Measurements from ENCODE around the gene MPP1.

MPP1 gene

GRCh38 chrX:154812341-154813101, 7.2 kb upstream of the MPP1 start:
- no peak for DNase-seq

- DNase-seq = no peak
These were observed 4.8 kb upstream of the MPP1 start for GRCh38 chrX:154809939-154810665.

DNA sequence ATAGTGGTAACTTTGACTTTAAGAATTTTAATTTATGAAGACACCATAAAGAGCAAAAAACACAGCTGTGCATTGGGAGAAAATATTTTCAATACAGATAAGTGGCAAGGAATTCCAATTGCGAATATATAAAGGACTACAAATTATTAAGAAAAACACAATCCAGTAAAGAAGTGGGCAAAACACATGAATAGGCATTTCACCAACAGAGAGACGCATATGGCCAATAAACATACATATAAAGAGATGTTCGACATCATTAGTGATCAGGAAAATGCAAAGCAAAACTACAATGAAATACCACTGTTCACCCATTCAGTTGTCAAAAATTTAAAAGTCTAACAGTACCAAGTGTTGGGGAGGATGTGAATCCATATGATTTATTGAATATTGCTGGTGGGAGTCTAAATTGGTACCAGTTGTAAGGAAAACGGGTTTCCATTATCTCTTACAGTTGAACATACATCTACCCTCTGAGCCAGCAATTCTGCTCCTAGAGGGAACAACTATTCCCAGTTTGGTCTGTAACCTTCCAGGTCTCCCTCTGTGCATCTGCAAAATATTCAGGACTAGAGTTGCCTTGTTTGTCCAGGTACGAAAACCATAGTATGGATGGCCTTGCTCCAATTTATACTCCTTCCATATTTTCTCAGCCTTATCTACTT, 1.7 kb upstream of the MPP1 start:
- DNase-seq = no peak

DNA sequence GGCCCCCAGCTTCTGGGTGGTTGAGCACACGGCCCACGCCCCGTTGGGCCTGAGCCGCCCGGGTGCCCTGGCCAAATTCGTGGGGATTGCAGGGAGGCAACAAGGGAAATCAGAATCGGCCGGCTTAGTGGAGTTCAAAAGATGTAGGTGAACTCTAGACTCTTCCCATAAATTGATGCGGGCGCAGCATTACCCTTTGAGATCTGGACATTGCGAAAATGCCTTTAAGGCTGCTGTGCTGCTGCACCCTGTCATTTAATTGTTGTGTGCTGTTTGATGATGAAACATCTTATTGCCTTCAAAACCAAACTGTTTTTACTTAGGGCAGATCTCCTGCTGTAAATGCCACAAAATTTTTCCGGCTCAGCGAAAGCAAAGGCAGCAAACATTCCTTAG, 409 bp upstream of the MPP1 start:
- no peak for DNase-seq

- no peak for DNase-seq
These were observed 876 bp downstream of the MPP1 start for GRCh38 chrX:154804261-154804956.

- no peak for DNase-seq
These were observed 2.3 kb downstream of the MPP1 start for GRCh38 chrX:154802947-154803346.

DNA sequence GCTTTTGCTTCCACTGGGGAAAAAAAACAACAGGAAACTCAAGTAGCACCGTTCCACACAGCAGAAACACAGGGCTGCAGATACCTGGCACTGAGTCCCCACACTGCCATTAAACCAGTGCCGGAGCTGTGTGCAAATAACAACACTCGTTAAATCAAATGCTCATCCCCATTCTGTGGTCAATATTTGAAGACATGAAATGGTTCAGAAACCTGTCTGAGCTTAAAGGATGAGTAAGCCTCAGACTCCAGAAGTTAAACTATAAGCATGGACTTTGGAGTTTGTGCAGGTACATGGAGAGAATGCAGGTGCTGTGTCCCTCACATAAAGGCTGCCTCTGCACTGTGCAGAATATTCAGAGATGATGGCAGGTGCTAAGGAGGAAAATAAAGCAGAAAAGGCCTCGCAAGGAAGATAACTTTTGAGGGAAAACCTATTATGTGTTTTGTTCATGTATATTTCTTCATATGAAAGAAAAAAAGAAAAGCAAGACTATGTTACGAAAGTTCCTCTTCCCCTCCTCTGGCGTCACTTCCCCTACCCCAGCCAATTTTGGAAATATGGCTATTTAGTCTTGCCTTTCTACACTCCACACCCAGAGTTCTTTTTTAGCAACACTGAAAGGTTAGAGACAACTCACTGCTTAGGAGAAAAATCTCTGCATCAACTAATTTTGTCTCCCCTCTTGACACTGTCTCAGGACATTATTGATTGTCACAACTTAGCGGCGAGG, 4.6 kb downstream of the MPP1 start:
- no peak for DNase-seq

DNA sequence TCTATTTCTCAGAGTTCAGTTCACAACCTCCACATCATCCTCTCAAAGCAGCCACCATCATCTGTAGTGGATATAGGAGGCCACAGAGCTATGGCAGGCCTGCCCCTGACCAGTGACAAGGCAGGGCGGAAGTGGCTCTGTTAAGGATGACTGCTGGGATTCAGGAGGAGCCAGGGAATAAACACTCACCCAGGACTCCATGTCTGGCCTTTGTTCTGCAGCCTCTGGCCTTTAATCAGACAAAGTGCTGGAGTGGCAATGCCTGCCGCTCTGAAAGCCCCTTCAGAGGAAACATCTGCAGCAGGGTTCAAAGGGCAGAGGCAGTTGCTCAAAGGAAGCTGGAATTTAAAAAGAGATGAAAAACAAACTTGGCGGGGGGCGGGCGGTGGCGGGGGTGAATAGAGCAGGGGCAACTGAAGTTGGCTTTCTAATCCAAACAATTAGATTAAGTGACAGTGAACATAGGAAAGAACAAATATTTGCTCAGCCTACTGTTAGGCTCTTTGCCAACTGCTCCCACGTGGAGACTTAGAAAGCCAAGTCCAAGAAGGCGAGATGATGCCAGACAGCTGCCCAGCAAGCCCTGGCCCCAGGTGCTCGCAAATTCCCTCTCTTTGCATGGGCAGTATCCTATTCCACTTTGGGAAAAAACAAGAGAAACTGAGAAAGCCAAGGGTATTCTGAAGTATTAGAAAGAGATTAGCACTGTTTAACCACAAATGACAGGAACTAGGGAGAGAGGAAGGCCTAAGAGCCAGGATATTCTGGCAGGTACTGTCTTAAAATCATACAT, 5.5 kb downstream of the MPP1 start:
- DNase-seq = no peak

GRCh38 chrX:154797006-154797405, 8.3 kb downstream of the MPP1 start:
- DNase-seq = no peak

- no peak for DNase-seq
These were observed 10.3 kb downstream of the MPP1 start for GRCh38 chrX:154795016-154795415.

DNA sequence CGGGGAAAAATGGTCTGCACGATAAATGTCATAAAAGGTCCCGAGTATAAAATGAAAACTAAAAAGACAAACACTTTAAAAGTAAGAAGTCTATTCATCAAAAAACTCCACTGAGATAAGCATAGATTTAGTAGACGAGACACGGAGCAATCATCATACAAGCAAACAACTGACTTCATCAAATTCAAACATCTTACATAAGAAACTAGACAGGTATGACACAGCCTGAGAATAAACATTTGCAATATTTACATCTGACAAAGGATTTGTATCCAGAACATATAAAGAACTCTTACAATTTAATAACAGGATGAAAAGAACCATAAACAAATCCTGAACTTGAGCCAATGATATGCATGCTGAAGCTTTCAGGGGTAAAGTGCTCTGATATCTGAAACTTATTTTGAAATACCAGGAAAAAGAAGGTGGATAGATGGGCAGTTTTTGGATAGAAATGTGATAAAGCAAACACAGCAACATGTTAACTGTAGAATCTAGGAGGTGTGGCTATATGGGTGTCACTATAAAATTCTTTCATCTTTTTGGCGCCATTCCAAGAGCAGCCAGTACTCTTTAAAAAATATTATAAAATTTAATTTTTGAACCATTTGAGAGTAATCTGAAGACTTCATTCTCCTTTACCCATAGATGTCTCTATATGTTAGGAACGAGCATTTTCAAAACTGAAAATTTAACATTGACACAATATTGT, 12.0 kb downstream of the MPP1 start:
- no peak for DNase-seq

DNA sequence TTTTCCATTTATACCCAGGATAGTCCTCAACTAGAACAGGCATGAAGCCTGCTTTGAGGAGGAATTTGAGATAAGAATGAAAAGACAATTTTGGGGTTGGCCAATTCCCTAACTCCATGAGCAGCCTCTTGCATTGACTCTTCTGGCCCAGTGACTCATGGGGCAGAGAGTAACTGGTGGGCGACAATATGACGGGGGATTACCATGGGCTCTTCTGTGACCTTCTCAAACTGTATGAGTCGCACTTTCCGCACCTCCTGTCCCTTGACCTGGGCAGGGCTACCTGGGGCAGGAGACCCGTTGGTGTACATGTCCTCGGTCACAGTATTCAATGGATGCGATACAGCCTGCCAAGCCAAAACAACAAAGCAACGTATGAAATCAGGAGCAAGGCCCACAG, 13.3 kb downstream of the MPP1 start:
- DNase-seq = no peak

GRCh38 chrX:154791467-154791866, 13.8 kb downstream of the MPP1 start:
- no peak for DNase-seq

DNA sequence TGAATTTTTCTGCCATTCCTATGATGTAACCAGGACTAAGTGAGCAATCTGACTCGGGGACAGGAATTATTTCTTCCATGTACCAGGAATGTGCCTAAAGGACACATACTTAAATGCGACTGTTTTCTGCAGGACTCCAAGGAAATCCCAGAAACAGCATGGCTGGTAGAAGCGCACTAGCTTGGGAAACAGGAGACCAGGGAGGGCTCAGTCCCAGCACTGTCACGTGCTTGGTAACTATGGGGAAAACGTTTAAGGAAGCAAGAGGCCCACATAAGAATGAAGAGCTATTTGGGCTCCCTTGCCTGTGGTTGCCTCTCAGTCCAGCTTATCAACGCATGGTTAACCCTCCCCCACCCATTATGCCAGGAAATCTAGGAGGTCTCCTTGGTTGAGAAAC, 19.6 kb downstream of the MPP1 start:
- no peak for DNase-seq

GRCh38 chrX:154784149-154784995, 20.9 kb downstream of the MPP1 start:
- DNase-seq = no peak

GRCh38 chrX:154780968-154781367, 24.3 kb downstream of the MPP1 start:
- DNase-seq = no peak

GRCh38 chrX:154779261-154779660, 26.0 kb downstream of the MPP1 start:
- DNase-seq = no peak

- DNase-seq = no peak
These were observed 28.5 kb downstream of the MPP1 start for GRCh38 chrX:154776753-154777152.

DNA sequence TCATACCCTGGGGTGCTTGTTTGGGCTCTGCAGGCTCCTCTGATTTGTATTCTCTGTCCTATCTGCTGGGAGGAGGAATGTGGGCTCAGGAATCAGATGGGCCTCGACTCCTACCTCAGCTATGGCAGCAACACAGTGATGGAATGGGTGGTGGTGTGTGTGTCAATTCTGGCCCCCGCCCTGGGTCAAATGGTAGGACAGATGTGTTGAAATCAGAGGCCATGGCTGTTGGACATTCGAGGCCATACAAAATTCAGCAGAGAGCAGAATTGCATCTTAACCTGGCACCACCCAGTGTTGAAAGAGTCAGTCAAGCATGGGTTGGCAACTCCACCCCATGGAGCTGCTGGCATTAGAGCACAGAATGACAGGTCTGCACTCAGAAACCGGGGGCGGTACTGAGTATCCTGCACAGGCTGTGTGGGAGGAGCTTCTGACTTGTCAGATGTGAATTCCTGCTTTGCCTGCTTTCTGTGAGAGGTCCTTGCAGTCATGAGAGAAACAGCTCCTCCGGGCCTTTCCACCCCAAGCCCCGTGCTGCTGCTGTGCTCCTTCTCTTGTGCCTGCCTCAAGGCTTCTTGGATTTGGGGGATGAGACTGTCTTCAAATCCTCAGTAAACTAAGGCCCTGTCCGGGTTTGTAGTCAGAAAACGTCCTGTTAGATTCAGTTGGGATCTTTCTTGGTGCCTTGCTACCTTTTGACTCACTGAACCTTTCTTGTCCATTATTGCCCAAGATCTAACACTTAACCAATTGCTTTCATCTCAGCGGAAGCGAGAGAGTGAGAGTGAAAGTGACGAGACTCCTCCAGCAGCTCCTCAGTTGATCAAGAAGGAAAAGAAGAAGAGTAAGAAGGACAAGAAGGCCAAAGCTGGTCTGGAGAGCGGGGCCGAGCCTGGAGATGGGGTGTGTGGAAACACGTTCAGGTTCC, 29.6 kb downstream of the MPP1 start:
- no peak for DNase-seq
